GM13977 (cell line): ENCODE data around the gene VPS52.
A peak's percentile ranks its signal among the peaks of the same experiment; 100 is the strongest.

ENCODE experiments used
- DNase-seq: peaks from one replicate; pipeline ENCODE4 v3.0.0; 2012; ENCODE audit warnings: low spot score
- in situ Hi-C: fragments of 300-500 bp; cut with MboI; formaldehyde crosslinking; loops from one replicate; pipeline ENCODE4 v1.12.0; 2022; ENCODE audit warnings: low sequenced_read_pairs, low pct_unique_long_range_greater_than_20kb, mixed read lengths, inconsistent platforms; ENCODE audit not compliant: unreplicated experiment
- TF ChIP-seq, protein P1 (sequence below): IDR thresholded peaks from 2 replicates; pipeline ENCODE4 v1.5.1; 2012; ENCODE audit warnings: mild to moderate bottlenecking, control low read depth; ENCODE audit not compliant: insufficient read depth; ENCODE audit errors: extremely low read depth, missing control alignments

The VPS52 gene

DNA sequence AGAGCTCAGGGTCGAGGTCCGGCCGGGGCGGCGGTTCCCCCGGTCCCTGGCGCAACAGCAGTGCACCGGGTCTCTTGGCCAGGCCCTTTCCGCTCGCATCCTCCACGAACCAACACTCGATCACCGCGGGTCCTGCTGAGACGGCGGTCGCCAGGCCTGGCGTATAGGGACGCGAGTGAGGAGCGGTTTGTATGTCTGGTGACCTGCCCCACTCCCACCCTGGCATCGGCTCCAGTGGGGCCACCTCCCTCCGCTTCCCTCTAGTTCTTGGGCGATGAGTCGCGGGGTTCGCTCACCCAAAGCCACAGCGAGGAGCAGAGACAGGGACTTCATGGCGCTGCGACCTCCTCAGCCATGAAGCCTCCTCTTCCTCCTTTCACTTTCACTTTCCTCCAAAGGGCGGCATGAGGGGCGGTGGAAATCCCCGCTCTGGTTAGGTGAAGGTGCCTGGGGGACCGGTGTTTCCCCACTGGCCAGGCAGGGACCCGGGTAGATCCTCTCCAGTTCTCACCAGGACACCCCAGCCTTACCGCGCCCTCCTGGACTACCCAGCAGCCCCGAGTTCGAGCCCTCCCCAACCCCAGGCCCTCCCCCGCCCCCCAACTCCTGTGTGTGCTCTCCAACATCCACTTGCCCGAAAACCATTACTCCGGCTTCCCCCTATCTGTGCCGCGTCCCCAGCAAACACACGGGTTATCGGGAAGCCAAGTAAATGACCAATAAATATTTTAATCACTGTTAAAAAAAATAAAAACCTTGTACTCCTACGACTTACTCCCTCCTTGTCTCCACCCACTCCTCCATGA lies 42.2 kb upstream of the VPS52 start, which contains the start of gene TAPBP:
Gene TAPBP, minus strand, starts transcription at position 370 of the 806 bp plus-strand sequence. Its CDS starts 37 bp downstream, at position 333.
- TF ChIP-seq, protein P1, sequence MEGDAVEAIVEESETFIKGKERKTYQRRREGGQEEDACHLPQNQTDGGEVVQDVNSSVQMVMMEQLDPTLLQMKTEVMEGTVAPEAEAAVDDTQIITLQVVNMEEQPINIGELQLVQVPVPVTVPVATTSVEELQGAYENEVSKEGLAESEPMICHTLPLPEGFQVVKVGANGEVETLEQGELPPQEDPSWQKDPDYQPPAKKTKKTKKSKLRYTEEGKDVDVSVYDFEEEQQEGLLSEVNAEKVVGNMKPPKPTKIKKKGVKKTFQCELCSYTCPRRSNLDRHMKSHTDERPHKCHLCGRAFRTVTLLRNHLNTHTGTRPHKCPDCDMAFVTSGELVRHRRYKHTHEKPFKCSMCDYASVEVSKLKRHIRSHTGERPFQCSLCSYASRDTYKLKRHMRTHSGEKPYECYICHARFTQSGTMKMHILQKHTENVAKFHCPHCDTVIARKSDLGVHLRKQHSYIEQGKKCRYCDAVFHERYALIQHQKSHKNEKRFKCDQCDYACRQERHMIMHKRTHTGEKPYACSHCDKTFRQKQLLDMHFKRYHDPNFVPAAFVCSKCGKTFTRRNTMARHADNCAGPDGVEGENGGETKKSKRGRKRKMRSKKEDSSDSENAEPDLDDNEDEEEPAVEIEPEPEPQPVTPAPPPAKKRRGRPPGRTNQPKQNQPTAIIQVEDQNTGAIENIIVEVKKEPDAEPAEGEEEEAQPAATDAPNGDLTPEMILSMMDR = no peak
- peak; percentile 89 for DNase-seq
- in situ Hi-C loops = no loop called here

DNA sequence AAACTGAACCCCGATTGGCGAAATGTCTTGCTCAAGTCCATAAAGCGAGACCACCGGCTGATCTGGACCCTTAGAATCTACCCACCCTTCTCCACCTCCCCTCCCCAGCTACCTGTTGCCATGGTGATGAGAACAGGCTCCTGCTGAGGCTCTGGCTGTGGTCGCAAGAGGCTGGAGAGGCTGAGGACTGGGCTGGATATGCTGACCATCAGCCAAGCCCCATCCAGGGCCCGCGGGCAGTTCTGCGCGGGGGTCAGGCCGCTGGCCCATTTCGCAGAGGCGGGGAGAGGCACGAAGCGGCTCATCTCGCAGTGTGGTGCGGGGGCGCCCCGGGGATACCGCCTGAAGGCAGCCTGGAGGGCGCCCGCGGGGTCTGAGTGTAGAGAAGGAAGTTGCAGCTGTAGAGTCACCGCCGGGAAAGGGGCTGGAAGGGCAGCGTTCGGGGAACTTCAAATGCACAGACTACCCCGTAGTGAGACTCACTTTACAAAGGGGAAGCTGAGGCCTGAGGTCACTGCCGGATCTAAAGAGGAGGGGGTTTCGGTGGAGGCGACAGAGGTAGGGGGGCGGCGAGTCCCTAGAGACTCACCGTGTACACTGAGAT lies 41.5 kb upstream of the VPS52 start:
- no peak for DNase-seq
- TF ChIP-seq, protein P1 = peak; percentile 11
- in situ Hi-C loops = no loop called here

DNA sequence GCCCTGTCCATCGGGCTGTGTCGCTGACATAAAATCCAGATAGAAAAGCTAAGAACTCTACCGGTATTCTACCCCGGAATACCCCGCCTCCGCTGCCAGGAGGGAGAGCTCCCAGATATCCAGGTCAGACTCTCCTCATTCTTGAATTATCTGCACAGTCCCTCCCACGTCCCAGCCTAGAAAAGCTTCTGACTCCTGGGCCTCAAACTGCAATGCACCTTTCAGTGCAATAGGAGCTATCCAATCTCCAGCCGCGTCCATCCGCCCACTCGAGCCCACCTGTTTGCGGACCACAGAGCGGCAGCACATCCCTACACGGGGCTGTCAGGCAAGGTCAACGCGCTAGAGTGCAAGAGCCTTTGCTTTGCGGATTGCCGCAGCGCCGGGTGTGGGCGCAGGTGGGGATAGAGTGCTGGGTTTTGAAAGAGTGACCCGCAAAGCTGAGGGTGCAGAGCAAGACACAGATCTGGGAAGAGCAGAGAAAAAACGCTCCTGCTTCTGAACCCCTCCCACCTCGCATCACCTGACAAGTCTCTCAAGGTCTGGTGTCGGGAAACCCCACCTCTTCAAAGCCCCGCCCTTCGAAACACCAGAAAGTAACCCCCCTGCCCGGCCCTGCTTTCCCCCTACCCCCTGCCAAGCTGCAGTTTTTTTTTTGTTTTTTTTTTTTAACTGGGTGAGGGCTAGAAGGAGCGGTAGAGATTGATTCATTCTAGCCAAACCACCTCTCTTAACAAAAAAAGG lies 40.9 kb upstream of the VPS52 start:
- DNase-seq = peak; percentile 89
- in situ Hi-C loops = no loop called here
- TF ChIP-seq, protein P1 = no peak

DNA sequence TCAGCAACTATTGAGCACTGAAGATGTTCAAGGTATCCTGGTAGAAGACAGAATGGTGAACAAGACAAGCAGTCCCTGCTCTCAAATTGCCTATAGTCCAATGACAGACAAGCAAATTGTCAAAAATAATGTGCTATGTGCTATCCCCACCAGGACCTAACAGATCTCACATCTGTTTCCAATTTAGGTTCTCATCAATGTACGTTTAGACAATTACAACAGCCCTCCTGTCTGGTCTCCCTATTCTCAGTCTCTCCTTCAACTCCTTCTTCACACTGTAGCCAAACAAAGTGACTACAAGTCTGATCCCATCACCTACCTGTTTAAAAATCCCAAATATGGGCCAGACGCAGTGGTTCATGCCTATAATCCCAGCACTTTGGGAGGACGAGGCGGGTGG lies 34.7 kb upstream of the VPS52 start:
- TF ChIP-seq, protein P1 = no peak
- in situ Hi-C loops = no loop called here
- no peak for DNase-seq

DNA sequence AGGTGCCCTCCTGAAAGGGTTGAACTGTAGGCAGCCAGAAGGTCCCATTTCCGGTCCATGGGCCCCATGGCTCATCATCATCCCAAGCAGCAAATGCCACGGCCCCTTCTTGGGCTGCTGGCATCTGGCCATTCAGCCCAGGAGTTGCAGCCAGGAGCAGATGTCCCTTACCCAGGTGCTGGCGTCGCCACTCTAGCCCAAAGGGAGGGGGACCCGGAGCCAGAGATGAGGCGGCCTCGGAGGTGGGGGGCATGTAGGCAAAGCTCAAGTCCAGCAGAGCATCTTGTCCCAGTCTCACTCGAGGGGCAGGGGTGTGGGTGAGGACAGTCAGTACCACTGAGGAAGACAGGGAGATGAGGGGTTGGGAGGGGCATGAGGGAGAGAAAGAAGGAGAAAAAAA lies 33.4 kb upstream of the VPS52 start:
- in situ Hi-C loops = no loop called here
- TF ChIP-seq, protein P1 = no peak
- no peak for DNase-seq

DNA sequence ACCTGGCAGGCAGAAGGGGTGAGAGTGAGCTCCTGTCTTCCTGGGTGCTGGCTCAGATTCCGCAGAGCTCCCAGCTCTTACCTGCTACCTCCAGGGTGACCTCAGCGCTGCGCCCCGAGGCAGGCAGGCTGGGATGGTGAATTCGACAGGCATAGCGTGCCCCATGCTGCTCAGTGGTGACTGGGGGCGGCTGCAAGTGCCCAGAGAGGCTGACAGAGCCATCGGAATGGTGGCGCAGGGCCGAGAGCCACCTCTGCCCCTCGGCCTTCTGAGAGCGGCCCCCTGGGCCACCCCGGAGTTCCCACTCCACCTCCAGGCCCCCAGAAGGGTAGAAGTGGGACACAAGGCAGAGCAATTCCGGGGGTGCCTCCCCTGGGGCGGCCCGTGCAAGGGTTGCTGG lies 32.5 kb upstream of the VPS52 start:
- DNase-seq = no peak
- TF ChIP-seq, protein P1 = no peak
- in situ Hi-C loops = no loop called here
